HG03432 (cell line): ENCODE data around the gene CYTL1.

Experiments used
- ATAC-seq: cut with Tn5 transposase; IDR thresholded peaks from one replicate; pipeline ENCODE4 v1.9.1; 2021; ENCODE audit warnings: mild to moderate bottlenecking, moderate library complexity; ENCODE audit not compliant: unreplicated experiment

The CYTL1 gene

GRCh38 chr4:4974727-4975126, 44.5 kb downstream of the CYTL1 start:
- no peak for ATAC-seq

- no peak for ATAC-seq
Observed at GRCh38 chr4:4971796-4972195, 47.5 kb downstream of the CYTL1 start.

- ATAC-seq: no peak
Observed at GRCh38 chr4:4969298-4969697, 50.0 kb downstream of the CYTL1 start.

- ATAC-seq: no peak
Observed at GRCh38 chr4:4968161-4968725, 51.0 kb downstream of the CYTL1 start.
